Activated CD4-positive, CD25-positive, alpha-beta regulatory T cell treated with anti-CD3 and anti-CD28 coated beads, Interleukin-2, amount 50 U/mL, for 24 hours (primary cell): ENCODE data around the gene TAGLN.
A peak's percentile ranks its signal among the peaks of the same experiment; 100 is the strongest.
"Not testable (repeated sequence)": the region's sequence is repeated elsewhere in the genome, so short reads cannot be mapped to it uniquely, and the experiment has no call there.

Source experiments
- ATAC-seq, 2 donors: fragments of 150-1000 bp; cut with Tn5 transposase; one replicate each; pipeline ENCODE4 v1.10.0; 2021; ENCODE audit warnings: mild to moderate bottlenecking in 1 of 2, moderate library complexity in 1 of 2

TAGLN gene

GRCh38 chr11:117180661-117181585 is 18.2 kb upstream of the TAGLN start:
- ATAC-seq: no peak

GRCh38 chr11:117181586-117182550 is 17.3 kb upstream of the TAGLN start:
- ATAC-seq: no peak

GRCh38 chr11:117182551-117182935 is 16.6 kb upstream of the TAGLN start:
- ATAC-seq: no peak

GRCh38 chr11:117183178-117183577 is 16.0 kb upstream of the TAGLN start:
- not testable (repeated sequence) for ATAC-seq

GRCh38 chr11:117183724-117184349 is 15.3 kb upstream of the TAGLN start:
- ATAC-seq: no peak

GRCh38 chr11:117185736-117186430 is 13.3 kb upstream of the TAGLN start:
- no peak for ATAC-seq

- ATAC-seq: no peak
These were observed 12.8 kb upstream of the TAGLN start for GRCh38 chr11:117186431-117186761.

- no peak for ATAC-seq
These were observed 12.2 kb upstream of the TAGLN start for GRCh38 chr11:117187007-117187406.

GRCh38 chr11:117187428-117187798 is 11.8 kb upstream of the TAGLN start:
- no peak for ATAC-seq

GRCh38 chr11:117187799-117188481 is 11.2 kb upstream of the TAGLN start:
- no peak for ATAC-seq

- ATAC-seq: no peak
These were observed 10.5 kb upstream of the TAGLN start for GRCh38 chr11:117188620-117189081.

GRCh38 chr11:117189191-117189940 is 9.8 kb upstream of the TAGLN start:
- ATAC-seq: peak in 1 of 2 donors; percentile 48

- ATAC-seq: no peak
These were observed 9.1 kb upstream of the TAGLN start for GRCh38 chr11:117189941-117190544.

- ATAC-seq: no peak
These were observed 7.3 kb upstream of the TAGLN start for GRCh38 chr11:117191680-117192400.

- ATAC-seq: no peak
These were observed 6.7 kb upstream of the TAGLN start for GRCh38 chr11:117192401-117192875.

GRCh38 chr11:117193130-117194020 is 5.8 kb upstream of the TAGLN start:
- no peak for ATAC-seq

- ATAC-seq: no peak
These were observed 4.9 kb upstream of the TAGLN start for GRCh38 chr11:117194267-117194666.

GRCh38 chr11:117195258-117195657 is 3.9 kb upstream of the TAGLN start:
- no peak for ATAC-seq

- no peak for ATAC-seq
These were observed 3.4 kb upstream of the TAGLN start for GRCh38 chr11:117195761-117196160.
